CD4-positive, alpha-beta T cell treated with Interleukin-17A for 4 hours (primary cell): ENCODE data around the gene VASP.

Experiments
- DNase-seq: peaks from one replicate; pipeline ENCODE4 v3.0.0-alpha.2; 2020; ENCODE audit warnings: mixed read lengths

The VASP gene

DNA sequence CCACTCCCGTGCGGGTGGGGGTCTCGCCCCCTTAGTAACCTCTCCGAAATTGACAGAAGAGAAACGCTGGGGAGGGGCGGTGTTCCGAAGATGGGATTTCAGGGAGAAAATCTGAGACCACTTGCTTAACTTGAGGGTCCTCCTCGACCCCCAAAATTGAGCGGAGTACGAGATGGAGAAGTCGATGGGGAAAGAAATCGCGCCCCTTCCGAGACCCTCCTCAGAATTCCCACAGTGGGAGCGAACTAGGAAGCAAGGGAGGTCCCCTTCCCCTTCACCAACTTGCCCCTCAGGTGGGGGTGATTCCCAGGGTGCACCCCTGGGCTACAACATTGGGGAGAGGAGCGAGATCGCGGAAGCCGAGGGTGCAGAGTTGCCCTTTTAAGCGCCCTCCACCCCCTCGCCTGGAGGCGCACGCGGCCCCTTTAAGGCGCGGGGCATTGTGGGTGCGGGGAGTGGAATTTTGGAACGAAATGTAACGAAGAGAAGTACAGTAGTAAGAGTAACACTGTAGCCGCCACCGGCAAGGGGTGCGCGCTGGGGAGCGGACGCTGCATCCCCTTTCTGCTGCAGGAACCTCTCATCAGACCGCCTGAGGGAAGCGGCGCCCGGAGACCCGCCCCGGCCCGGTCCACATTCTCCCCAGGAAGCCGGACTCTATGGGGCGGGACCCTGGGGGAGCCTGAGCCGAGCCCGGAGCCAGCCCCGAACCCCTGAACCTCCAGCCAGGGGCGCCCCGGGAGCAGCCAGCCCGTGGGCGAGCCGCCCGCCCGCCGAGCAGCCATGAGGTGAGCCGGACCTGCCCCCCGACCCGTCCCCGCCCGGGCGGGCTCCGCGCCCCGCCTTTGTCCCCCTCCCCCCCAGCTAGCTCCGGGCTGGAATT is at the start of gene VASP:
TSS of gene VASP (plus strand) at position 491 of the 883 bp plus-strand sequence. CDS start at position 784, 293 bp downstream.
- DNase-seq, result peak; percentile 90

DNA sequence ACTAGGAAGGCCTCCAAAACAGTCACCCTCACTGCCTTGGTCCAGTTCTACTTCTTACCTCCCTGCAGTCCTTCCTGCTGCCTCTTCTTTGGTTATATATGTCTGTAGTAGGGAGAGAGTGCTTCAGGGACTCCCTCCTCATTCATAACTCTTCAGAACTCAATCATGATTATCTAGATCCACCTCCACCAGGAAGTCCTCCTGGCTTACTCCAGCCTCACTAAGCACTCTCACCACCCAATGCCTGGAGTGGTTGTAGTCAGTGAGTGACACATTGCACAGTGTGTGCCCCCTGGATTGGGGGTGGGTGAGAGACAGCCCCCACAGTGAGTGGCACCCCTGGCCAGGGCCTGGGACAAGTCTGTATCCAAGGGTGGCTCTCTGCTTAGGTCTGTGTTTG is 49.5 kb upstream of the VASP start:
- no peak for DNase-seq

DNA sequence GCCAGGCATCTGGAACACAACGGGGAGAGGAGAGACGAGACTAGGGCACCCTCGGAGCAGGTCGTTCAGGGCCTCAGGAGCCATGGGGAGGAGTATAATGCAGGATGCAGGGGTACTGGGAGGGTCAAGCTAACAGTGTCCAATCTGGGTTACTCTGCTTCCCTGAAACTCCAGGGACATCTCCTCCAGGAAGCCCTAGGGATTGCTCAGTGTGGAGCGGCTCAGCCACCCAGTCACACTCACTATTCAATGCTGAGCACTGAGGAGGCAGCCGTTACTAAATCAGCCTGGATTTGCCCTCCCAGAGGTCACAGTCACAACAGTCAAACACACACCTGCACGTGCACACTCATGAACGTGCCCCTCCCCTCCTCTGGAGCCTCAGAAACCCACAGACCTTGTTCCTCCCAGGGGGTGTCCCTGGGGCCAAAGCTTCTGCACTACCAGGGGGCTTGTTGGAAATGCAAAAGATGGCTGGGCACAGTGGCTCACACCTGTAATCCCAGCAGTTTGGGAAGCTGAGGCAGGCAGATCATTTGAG is 46.4 kb upstream of the VASP start:
- no peak for DNase-seq

DNA sequence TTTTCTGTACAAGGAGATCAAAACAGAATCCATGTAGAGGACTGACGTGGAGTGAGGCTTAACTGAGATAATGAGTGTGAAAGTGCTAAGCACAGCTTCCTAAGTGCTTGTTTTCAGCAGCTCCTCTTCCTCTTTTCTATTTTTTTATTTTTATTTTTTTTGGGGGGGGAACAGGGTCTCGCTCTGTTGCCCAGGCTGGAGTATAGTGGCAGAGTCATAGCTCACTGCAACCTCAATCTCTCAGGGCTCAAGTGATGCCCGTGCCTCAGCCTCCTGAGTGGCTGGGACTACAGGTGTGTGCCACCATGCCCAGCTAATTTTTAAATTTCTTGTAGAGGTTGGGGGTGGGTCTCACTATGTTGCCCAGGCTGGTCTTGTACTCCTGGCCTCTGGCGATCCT is 45.1 kb upstream of the VASP start:
- no peak for DNase-seq

DNA sequence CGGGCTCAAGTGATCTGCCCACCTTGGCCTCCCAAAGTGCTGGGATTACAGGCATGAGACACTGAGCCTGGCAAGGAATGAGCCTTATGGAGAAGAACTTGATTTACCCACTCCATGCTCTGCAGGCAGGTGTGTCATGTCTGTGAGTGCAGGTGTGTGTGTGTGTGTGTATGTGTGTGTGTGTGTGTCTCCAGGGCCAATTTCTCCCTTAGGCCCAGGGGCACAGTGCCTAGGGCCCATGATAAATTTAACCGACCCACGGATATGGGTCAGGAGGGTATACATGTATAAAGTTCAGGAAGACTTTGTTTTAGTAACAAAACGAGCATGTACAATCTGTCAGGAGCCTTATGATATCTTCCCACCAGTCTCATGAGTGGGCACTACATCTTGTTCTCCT is 44.0 kb upstream of the VASP start:
- no peak for DNase-seq

DNA sequence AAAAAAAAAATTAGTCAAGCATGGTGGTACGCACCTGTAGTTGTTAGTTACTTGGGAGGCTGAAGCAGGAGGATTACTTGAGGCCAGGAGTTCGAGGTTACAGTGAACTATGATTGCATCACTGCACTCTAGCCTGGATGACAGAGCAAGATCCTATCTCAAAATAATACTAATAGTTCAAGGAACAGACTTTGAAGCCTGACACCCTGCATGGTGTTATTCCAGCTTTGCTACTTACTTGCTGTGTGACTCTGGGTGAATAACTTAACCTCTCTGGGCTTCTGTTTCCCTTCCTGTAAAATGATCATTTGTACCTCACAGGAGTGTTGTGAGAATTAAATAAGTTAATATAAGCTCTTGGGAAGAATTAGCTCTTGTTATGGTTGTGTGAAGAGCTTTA is 43.0 kb upstream of the VASP start:
- DNase-seq, result no peak

DNA sequence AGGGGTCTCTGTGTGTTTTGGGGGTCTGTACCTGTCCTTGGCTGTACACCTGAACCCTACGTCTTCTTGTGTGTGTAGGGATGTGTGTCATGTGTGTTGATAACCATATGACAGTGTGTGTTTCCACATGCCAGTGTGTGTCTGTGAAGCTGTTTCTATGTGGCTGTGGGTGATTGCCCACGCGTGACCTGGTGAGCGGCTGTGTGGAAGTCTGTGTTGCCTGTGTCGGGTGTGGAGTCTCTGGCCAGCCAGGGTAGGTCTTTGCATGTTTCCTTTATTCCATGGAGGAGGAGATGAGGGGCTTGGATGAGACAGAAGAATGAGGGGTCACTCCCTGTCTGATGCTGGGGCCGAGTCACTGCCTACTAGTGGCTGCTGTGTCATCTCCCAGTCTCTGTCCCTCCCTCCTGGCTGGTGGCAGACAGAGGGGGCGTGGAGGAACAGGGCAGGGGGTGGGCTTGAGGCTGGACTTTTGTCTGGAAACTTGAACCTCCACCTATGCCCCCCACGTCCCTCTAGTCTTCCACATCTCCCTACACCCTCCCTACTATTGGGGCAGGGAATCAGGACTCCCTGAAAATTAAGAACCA is 42.3 kb upstream of the VASP start:
- no peak for DNase-seq

DNA sequence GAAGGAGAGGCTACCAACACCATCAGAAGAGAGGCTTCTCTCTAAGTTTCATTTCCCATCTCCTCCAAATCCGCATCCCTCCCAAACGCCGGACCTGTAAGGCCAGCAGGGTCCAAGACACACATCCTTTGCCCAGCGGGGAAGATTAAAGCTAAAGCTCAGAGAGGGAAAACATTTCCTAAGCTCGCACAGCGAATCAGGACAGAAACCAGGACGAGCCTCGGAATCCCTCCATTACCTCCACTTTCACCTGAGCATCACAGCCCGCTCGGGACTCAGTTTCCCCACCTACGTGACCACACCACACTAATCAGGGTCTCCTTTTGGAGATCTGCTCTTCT is 40.2 kb upstream of the VASP start:
- DNase-seq, result no peak

DNA sequence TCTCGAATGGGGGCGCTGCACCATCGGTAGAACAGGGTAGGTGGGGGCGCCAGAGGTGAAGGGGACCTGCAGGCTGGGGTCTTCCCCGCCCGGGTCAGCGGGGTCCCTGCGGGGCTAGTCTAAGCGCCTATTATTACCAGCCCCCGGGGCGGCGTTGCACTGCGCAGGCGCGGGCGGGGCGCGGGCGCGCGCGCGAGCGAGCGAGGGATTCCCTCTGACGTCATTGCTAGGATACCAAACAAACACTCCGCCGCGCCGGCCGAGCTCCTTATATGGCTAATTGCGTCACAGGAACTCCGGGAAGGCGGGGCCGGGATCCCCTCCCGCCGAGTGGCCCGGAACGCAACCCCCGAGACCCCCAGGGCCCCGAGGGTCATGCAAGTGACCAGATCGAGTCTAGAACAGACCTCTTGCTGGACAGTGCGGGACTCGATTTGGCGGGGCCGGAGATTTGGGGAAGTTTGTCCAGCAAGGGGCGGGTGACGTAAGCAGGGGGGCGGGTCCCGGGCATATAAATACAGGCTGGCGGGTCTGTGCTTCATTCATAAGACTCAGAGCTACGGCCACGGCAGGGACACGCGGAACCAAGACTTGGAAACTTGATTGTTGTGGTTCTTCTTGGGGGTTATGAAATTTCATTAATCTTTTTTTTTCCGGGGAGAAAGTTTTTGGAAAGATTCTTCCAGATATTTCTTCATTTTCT is 39.7 kb upstream of the VASP start, which contains the start of gene FOSB:
TSS of gene FOSB (plus strand) at position 541 of the 703 bp plus-strand sequence. CDS start 591 bp downstream, outside the sequence.
- DNase-seq, result peak; percentile 93

DNA sequence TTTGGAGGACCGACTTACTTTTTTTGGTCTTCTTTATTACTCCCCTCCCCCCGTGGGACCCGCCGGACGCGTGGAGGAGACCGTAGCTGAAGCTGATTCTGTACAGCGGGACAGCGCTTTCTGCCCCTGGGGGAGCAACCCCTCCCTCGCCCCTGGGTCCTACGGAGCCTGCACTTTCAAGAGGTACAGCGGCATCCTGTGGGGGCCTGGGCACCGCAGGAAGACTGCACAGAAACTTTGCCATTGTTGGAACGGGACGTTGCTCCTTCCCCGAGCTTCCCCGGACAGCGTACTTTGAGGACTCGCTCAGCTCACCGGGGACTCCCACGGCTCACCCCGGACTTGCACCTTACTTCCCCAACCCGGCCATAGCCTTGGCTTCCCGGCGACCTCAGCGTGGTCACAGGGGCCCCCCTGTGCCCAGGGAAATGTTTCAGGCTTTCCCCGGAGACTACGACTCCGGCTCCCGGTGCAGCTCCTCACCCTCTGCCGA is 39.1 kb upstream of the VASP start:
- peak; percentile 58 for DNase-seq

DNA sequence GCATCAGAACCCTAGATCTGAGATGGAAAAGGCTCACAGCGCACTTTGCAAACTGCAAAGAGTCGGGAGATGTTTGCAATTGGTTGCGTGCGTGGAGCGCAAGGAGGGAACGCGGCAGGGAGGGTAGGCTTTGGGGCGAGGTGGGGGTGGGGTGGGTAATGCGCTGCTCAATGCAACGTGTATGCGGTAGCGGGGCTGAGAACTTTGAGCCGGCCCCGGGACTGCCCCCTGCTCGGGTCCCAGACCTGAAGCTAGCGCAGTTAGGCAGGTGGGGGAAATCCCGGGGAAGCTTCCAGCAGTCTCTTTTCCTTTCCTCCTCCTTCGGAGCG is 38.5 kb upstream of the VASP start:
- no peak for DNase-seq

DNA sequence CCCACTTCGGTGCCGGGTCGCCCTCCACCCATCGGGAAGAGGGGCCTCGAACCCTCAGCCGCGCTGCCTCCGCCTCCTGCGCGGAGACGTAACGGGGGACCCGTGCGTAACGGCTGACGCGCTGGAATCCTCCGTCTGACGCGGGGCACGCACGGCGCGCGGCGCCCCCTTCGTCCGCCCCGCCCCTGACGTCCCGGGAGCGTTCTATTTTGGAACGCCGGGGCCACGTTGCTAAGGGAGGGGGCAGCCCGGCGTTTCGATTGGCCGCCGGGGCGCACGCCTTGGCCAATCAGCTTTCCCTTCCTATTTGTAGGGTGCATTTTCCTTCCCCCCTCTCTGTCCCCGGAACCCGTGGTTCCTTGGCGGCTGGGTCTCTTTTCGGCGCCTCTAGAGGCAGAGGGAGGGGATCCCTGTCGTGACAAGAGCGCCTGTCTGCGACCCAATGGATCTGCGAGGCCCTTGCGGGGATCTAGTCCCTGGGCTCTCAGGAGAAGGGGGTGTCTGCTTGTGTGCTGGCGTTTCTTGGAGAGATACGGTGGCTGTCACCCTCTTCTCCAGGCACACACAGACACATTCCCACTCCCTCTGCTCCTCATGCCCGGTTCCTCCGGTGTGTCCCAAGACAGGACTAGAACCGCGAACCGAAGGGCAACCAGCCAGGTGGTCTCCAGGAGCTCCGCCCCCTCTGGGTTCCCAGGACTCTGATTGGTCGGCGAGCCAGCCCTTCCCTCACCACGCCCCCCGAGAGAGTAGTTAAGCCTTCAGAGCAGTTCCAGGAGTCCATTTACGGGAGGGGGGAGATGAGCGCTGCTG is 37.9 kb upstream of the VASP start:
- peak; percentile 95 for DNase-seq

DNA sequence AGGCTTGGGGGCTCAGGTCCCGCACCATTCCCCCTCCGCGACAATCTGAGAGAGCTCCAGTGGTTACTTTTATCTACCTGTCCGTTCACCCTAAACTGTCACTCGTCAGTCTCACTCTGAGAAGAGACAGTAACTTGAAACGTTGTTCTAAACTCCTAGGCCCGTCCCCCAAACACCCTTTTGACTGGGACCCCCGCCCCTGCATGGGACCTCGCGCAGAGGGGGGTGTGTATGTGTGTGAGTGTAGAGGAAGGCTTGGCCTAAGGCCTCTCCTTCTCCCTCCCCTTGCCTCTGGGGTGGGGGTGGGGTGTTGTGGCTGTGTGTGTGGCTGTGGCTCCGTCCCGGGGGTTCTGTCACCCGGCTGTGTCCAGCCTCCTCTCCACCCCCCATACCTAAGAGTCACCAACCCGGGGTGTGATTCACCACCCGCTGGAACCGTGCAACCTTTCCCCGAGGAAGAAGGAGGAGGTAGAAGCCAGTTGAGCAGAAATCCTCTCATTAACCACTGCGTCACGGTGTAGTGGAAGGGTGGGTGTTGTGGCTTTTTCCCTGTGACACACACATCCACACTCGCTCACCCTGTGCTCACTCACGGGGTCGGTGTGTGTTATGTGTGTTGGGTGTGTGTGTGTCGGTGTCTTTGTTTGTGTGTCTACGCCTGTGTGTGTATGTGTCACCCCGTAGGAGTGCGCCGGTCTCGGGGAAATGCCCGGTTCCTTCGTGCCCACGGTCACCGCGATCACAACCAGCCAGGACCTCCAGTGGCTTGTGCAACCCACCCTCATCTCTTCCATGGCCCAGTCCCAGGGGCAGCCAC is 37.1 kb upstream of the VASP start:
- no peak for DNase-seq

DNA sequence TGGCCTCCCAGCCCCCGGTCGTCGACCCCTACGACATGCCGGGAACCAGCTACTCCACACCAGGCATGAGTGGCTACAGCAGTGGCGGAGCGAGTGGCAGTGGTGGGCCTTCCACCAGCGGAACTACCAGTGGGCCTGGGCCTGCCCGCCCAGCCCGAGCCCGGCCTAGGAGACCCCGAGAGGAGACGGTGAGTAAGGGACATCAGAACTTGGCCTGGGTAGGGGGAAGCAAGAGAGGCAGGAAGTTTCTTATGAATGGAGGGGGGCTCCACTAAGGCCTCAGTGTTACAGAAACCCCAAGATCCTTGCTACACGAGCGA is 36.6 kb upstream of the VASP start:
- no peak for DNase-seq

DNA sequence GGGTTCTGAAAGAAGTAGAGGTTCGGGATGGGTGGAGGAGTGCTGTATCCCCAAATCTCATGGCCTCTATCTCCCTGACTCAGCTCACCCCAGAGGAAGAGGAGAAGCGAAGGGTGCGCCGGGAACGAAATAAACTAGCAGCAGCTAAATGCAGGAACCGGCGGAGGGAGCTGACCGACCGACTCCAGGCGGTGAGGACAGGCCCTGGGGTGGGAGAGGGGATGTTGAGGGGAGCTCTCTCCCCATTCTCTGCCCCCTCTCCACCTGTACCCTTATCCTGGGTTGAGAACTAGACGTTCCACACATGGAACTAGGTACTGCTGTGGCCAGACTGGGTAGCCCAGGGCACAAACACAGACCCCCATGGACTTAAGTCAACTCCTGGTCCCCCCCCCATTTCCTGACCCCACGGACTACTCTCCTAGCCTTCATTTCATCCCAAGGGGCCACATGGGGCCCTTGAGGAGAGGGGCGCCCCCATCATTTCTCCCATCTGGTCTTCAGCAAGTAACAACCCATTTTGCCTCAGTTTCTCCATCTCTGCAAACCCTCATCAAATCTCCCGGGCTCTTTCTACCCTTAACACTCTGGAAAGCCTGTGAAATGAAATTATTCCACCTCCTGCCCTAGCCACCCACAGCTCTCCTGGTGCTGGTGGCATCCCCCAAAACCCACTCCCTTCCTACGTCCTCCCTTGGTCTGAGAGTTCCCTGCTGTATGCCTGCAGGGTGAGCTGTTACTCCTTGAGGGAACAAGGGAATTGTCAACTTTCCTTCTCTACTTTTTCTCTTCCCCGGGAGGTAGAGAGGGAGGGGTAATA is 36.0 kb upstream of the VASP start:
- no peak for DNase-seq

DNA sequence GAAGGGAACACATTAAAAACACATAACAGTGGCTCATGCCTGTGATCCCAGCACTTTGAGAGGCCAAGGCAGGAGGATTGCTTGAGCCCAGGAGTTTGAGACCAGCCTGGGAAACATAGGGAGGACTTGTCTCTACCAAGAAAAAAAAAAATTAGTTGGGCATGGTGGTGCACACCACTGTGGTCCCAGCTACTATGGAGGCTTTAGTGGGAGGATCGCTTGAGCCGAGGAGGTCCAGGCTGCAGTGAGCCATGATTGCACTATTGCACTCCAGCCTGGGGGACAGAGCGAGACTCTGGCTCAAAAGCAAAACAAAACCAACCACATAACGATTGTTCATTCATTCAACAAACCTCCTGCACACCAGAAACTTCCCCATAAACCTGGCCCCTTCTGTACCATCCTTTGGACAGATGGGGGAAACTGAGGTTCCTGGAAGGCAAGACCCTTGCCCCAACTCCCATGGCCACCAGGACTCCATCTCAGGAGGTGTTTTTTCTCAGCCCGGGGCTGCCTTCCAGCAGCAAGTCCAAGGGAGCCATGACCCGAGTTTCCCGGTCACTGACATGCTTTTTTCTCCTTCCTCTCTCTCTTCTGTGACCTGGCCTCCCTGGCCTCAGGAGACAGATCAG is 35.2 kb upstream of the VASP start:
- DNase-seq, result no peak

DNA sequence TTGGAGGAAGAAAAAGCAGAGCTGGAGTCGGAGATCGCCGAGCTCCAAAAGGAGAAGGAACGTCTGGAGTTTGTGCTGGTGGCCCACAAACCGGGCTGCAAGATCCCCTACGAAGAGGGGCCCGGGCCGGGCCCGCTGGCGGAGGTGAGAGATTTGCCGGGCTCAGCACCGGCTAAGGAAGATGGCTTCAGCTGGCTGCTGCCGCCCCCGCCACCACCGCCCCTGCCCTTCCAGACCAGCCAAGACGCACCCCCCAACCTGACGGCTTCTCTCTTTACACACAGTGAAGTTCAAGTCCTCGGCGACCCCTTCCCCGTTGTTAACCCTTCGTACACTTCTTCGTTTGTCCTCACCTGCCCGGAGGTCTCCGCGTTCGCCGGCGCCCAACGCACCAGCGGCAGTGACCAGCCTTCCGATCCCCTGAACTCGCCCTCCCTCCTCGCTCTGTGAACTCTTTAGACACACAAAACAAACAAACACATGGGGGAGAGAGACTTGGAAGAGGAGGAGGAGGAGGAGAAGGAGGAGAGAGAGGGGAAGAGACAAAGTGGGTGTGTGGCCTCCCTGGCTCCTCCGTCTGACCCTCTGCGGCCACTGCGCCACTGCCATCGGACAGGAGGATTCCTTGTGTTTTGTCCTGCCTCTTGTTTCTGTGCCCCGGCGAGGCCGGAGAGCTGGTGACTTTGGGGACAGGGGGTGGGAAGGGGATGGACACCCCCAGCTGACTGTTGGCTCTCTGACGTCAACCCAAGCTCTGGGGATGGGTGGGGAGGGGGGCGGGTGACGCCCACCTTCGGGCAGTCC is 34.5 kb upstream of the VASP start:
- DNase-seq, result no peak

DNA sequence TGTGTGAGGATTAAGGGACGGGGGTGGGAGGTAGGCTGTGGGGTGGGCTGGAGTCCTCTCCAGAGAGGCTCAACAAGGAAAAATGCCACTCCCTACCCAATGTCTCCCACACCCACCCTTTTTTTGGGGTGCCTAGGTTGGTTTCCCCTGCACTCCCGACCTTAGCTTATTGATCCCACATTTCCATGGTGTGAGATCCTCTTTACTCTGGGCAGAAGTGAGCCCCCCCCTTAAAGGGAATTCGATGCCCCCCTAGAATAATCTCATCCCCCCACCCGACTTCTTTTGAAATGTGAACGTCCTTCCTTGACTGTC is 34.0 kb upstream of the VASP start:
- no peak for DNase-seq

DNA sequence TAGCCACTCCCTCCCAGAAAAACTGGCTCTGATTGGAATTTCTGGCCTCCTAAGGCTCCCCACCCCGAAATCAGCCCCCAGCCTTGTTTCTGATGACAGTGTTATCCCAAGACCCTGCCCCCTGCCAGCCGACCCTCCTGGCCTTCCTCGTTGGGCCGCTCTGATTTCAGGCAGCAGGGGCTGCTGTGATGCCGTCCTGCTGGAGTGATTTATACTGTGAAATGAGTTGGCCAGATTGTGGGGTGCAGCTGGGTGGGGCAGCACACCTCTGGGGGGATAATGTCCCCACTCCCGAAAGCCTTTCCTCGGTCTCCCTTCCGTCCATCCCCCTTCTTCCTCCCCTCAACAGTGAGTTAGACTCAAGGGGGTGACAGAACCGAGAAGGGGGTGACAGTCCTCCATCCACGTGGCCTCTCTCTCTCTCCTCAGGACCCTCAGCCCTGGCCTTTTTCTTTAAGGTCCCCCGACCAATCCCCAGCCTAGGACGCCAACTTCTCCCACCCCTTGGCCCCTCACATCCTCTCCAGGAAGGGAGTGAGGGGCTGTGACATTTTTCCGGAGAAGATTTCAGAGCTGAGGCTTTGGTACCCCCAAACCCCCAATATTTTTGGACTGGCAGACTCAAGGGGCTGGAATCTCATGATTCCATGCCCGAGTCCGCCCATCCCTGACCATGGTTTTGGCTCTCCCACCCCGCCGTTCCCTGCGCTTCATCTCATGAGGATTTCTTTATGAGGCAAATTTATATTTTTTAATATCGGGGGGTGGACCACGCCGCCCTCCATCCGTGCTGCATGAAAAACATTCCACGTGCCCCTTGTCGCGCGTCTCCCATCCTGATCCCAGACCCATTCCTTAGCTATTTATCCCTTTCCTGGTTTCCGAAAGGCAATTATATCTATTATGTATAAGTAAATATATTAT is 33.3 kb upstream of the VASP start:
- no peak for DNase-seq
